Dermis microvascular lymphatic vessel endothelial cell (primary cell): ENCODE measurements around the gene IL3RA. TPM values are rescaled to one million over a fixed set of nuclear protein-coding genes. Genes with fewer than 3 reads are reported as not detected.
"Not testable (repeated sequence)": the region's sequence is repeated elsewhere in the genome, so short reads cannot be mapped to it uniquely, and the experiment has no call there.

Experiments used
- DNase-seq, 2 donors: peaks; one replicate each; pipeline versions ENCODE4 v3.0.0 to v3.0.0-alpha.2; 2010; ENCODE audit warnings: low read depth in 2 of 2
- total RNA-seq: library from RNA; depleted of rRNA; stranded (reverse); fragments of >200 nt; gene quantifications from 2 replicates; pipeline ENCODE4 v1.2.1, GENCODE V29; 2014

The IL3RA gene
- total RNA-seq, 1 donor from 2014 or later = 15.9 TPM

DNA sequence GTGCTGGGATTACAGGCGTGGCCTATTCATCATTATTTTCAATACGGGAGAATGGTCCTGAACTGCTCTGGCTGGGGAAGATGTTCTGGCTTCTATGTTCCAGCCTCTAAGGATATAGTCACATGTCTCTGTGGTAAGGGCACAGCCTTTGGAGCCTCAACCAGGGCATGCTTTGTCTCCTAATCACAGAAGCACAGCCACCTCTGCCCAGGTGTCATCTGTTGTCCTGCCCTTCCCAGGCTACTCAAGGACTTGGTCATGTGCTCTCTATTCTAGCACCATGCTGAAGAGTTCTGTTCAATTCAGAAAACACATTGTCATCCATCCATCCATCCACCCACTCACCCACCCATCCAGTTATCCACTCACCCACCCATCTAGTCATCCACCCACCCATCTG is 86.6 kb downstream of the IL3RA start:
- DNase-seq = no peak

DNA sequence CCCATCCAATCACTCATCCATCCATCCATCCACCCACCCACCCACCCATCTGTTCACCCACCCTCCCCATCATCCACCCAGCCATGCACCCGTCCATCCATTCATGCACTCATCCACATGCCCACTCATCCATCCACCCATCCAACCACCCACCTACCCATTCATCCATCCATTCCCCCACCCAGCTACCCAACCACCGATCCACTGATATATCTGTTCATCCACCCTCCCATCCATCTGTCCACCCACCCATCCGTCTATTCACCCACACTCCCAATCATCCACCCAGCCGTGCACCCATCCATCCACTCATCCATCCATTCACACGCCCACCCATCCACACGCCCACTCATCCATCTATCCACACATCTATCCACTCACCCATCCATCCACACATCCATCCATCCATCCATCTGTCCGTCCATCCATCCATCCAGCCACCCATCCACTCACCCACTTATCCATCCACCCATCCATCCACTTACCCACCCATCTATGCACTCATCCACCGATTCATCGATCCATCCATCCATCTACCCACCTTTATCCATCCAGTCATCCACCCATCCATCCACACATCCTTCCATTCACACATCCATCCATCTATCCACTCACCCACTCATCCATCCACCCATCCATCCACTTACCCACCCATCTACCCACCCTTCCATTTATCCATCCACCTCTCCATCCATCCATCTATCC is 87.7 kb downstream of the IL3RA start:
- DNase-seq = no peak

DNA sequence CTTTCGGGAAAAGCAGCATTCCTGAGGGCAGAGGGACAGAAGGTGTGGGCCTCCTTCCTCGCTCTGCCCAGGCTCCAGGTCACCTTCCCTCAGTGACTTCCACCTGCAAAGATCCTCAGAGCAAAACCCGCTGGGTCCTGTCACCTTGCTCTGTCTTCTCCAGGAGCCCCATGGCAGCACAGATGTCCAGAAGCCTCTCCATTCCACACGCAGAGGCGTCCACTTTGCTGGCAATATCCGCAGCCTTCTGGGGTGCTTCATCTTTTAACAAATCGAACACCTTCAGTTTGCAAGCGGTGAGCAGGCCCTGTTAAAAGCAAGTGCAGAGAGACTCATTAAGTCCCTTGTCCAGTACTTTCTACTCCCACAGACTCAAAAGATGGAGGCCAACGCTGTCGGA is 88.8 kb downstream of the IL3RA start:
- no peak for DNase-seq

DNA sequence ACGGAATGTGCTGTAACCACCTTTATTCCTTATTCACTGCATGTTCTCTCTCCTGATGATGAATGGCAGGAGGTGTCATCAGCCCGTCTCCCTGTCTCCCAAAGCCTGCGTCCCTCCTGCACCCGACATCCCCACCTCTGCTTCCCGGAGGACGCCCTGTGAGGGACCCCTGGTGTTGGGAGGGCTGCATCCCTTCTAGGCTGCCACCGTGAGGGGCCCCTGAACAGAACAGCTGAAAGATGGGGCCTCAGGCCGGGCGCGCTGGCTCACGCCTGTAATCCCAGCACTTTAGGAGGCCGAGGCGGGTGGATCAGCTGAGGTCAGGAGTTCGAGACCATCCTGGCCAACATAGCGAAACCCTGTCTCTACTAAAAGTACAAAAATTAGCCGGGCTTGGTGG is 89.7 kb downstream of the IL3RA start:
- DNase-seq = not testable (repeated sequence)

DNA sequence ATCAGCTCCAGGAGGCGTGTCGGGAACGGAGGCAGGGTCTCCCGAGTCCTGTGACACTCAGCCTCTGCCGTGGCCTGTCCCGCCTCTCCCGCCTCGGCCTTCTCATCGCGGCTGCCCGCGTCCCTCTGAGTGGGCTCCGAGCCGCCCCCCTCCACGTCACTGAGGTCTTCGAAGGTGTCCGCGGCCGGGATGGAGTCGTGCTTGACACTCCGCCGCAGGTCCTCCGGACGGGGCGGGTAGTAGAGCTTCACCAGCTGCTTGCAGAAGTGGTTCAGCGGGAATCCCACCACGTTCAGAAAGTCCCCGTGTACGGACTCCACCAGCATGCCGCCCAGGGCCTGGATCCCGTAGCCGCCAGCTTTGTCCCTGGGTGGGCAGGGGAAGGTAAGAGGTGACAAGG is 91.2 kb downstream of the IL3RA start:
- DNase-seq = no peak

DNA sequence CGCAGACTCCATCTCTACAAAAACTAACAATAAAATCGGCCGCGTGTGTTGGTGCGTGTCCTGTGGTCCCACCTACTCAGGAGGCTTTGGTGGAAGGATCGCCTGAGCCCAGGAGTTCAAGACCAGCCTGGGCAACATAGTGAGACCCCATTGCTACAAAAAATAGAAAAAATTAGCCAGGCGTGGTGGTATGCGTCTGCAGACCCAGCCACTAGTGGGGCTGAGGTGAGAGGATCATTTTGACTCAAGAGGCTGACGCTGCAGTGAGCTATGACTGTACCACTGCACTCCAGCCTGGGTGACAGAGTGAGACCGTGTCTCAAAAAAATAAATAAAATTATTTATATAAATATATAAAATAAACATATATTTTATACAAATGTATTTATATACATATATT is 93.9 kb downstream of the IL3RA start:
- DNase-seq = no peak

Other genes starting within 250 kb of the IL3RA start
- gene CRLF2, start 124.1 kb upstream of the IL3RA start, total RNA-seq = under 0.01 TPM in 1 of 2 replicates, not detected in the other
- not detected in 2 replicates for gene CSF2RA, start 68.0 kb upstream of the IL3RA start, total RNA-seq
- gene SLC25A6, start 55.3 kb downstream of the IL3RA start, total RNA-seq = 155 and 321 TPM in 2 replicates
- 9.4 and 15.8 TPM in 2 replicates for gene ASMTL, start 116.1 kb downstream of the IL3RA start, total RNA-seq
- gene P2RY8, start 200.4 kb downstream of the IL3RA start, total RNA-seq = 0.13 and 0.76 TPM in 2 replicates